ENCODE results near the gene AJAP1. TPM values are rescaled to one million over a fixed set of nuclear protein-coding genes. Genes with fewer than 3 reads are reported as not detected.
"Not testable (repeated sequence)": the region's sequence is repeated elsewhere in the genome, so short reads cannot be mapped to it uniquely, and the experiment has no call there.

AJAP1 gene
- polyA plus RNA-seq, 1 donor: 0.92 TPM

DNA sequence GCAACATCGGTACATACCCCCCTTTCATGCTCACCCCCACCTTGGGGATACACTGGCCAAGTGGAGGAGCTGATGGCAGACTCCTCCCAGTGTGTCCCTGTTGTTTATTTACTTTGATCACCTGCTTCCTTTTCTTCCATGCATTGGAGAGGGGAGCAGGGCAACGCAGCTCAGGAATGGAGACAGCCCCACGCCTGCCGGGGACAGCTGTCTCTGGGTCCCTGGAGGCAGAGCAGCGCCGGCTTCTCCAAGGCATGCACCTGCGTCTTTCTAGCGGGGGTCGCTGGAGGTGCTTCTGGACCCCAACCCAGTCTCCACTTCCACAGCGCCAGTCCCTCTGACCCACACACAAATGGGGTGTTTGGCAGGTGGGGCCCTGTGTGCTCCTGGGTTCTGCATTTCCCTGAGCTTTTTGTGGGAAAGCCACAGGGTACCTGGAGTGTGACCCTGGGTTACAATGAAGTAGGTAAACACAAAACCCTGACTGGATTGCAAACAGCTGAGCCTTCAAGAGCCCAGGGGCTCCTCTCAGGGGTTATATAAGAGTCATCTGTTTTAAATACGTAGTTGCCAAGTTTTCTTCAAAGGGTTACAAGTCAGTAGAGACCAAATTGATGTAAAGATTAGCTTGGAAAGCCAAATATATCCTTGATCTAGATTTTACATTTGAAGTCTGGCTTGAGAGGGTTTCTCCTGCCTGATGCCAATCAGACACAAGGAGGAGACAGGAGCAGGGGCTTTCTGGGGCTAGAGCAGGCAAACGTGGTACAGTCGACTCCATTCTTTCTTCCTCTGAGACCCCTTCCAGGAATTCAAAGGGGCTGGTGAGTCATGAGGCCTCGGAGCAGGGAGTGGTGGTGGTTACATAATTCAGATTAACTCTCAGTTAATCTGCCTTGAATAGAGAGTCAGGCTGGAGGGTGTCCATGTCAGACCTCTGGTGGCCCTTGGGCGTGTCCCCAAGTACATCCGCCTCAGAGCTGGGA lies 4.5 kb downstream of the AJAP1 start:
- DNase-seq: no peak

GRCh38 chr1:4660917-4661594 lies 6.6 kb downstream of the AJAP1 start:
- DNase-seq: no peak

DNA sequence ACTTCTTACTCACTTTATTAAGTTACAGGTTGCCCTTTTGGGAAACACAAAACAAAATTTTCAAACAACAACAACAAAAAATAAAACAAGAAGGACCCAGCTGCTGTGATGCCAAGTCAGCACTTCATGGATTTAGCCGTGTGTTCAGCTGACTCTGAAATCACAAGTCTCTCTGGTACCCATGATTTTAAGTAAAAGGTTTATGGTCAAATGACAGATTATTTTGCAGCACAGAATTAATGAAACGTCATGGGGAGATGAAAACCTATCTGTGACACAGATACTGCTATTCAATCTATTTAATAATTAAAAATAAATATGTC lies 7.1 kb downstream of the AJAP1 start:
- no peak for DNase-seq

GRCh38 chr1:4662168-4662567 lies 7.8 kb downstream of the AJAP1 start:
- DNase-seq: no peak

DNA sequence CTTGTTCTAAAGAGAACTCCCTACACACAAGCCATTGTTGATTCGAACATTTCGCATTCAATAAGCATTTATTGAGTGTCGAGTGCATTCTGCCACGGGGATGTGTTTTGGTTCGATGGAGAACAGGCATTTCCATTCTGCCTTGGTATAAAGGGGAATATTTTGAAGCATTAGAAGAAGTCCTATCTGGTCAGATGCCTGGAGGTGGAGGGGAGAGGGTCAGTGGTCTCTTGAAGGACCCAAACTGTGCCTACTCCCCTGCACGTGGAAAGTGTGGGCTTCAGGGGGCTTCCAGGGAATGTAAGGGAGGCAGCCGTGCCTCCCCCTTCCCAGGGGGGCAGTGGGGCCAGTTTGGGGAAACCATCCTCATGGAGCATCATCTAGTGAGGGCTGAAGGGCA lies 8.3 kb downstream of the AJAP1 start:
- no peak for DNase-seq

GRCh38 chr1:4664095-4664494 lies 9.7 kb downstream of the AJAP1 start:
- no peak for DNase-seq

GRCh38 chr1:4664606-4665005 lies 10.2 kb downstream of the AJAP1 start:
- no peak for DNase-seq

DNA sequence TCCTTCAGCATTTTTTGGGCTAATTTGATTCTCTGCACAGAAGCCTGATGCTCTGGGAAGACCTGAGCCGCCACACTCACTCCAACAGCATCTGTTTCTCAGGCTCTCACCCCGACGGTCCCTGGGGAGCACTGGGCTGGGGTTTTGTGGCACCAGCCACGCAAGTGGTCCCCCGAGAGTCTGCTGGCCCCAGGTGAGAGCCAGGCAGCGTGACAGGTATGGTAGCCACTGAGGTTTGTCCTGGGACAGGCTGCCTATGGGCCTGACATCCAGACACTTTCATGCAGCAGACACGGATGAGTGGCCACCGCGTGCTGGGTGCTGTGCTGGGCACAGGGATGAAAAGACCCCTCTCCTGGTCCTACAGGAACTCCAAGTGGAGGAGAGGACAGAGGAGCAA lies 11.0 kb downstream of the AJAP1 start:
- DNase-seq: no peak

DNA sequence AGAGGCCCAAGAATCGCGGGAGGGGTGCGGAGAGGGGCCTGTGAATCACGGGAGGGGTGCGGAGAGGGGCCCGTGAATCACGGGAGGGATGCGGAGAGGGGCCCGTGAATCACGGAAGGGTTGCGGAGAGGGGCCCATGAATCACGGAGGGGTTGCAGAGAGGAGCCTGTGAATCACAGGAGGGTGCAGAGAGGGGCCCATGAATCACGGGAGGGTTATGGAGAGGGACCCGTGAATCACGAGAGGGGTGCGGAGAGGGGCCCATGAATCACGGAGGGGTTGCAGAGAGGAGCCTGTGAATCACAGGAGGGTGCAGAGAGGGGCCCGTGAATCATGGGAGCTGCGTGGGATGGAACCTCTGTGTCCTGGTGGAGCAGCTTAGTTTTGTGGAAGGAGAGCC lies 12.3 kb downstream of the AJAP1 start:
- DNase-seq: not testable (repeated sequence)

- DNase-seq: no peak
Measured at GRCh38 chr1:4668743-4669700, 14.6 kb downstream of the AJAP1 start.

GRCh38 chr1:4670265-4670664 lies 15.9 kb downstream of the AJAP1 start:
- DNase-seq: no peak

GRCh38 chr1:4671828-4672227 lies 17.4 kb downstream of the AJAP1 start:
- no peak for DNase-seq

DNA sequence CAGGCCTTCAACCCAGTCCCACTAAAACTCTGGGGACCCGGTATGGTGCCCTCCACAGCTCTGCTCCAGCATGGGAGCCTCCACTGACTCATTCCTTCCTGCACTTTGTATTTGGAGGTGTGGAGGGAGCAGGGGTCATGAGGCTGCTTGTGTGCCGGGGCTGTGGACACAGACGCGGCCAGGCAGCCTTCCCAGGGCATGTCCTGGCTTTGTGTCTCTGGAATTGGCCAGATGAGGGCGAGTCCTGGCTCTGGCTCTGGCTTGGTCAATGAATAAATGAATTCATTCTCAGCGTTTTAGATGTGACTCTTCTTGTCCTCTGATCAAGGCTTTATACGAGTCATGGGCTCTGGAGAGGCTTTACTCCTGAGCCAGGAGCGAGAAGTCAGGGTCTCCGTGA lies 19.1 kb downstream of the AJAP1 start:
- DNase-seq: no peak

GRCh38 chr1:4674117-4674516 lies 19.7 kb downstream of the AJAP1 start:
- DNase-seq: no peak

DNA sequence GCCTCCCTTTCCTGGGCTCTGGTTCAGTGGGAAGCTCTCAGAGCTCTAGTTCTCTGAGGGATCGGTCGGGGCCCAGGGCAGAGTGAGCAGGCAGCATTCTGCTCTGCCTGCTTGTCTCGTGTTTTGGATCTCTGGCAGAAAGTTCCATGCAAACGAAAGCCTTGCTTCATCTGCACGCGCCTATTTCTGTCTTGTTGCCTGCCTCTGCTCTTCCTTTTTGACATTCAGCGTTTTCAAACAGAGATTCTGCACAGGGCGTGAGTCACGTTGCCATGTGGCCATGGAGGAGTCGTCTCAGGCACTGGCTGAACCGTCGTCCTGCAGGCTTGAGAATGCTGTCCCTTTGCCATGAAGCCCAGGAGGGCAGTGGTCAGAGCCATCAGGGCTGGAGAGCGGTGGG lies 20.3 kb downstream of the AJAP1 start:
- DNase-seq: no peak

DNA sequence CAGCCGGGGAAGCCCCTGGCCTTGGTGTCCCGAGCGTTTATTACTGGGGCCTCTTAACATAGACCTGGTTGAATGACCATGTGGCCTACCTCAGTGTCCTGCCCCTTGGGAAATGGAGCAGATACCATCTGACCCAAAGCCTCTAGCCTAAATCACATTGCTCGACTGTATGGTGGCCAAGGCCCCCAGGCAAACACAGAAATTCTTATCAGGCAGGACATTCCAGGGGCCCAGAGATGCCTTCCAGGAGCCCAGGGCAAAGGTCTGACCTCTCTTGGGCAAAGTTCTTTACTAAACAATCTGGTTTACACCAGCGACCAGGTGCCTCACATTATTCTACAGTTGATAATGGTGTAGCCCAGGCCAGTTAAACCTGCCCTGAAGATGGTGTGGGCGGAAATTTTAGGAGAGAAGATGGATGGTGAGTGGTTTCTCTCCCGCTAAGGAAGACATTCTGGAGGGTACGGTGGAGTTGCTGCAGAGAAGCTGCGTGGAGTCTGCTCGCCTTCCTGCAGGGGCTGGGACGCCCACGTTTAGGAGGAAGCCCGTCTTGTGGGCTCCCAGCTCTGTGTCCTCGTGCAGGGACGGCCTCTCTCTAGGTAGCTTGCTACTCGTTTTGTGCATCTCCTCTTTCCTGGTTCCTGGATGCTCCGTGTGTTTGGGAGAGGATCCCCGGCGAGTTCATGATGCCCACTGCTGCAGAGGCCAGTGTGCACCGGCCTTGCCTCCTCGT lies 21.2 kb downstream of the AJAP1 start:
- DNase-seq: no peak

GRCh38 chr1:4676253-4676652 lies 21.8 kb downstream of the AJAP1 start:
- no peak for DNase-seq

GRCh38 chr1:4677608-4678007 lies 23.2 kb downstream of the AJAP1 start:
- DNase-seq: no peak

DNA sequence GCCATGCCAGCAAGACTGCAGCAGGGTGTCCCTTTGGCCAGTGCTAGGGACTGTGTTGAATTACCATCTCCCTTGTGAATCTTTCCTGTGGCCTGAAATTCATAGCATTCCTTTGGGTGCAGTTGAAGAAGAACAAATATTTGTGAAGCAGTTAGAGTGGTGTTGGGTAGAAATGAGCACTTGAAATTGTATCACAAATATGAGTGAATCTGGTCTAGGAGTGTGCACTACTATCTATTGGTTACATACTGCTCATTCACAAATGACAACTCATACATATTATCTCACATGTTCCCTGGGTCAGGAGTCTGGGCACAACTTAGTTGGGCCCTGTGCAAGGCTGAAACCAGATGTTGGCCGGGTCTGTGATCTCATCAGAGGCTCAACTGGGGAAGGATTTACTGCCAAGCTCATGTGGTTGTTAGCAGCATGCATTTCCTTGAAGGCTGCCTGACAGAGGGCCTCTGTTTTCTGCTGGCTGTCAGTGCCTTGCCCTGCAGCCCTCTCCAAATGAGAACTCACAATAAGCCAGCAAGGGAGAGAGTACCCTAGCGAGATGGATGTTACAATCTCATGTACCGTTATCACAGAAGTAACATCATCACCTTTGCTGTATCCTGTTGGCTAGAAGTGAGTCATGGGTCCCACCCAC lies 23.8 kb downstream of the AJAP1 start:
- no peak for DNase-seq

GRCh38 chr1:4681026-4681425 lies 26.6 kb downstream of the AJAP1 start:
- no peak for DNase-seq

DNA sequence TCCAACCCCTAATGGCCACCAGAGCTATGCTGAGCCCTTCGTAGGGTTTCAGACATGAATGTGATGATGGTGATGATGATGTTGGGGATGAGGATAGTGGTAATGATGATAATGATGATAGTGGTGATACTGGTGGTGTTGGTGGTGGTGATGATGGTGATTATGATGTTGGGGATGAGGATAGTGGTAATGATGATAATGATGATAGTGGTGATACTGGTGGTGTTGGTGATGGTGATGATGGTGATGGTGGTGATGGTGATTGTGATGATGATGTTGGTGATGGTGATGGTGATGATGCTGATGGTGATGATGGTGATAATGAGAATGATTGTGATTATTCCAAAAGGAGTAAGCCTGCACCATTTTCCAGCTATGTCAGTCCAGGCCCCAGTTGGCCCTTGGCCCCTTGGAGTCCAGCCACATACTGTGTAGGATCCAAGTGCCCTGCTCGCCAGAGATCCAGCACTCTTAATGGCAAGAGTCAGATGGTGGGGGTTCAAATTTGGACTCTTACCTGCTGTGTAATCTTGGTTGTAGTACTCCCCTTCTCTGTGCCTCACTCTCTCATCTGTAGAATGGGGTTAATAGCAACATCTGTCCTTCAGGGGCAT lies 28.3 kb downstream of the AJAP1 start:
- no peak for DNase-seq
